Left lung (tissue), 10 donors: ENCODE measurements around the gene PDE4A. TPM values are rescaled to one million over a fixed set of nuclear protein-coding genes. Genes with fewer than 3 reads are reported as not detected.
A peak's percentile ranks its signal among the peaks of the same experiment; 100 is the strongest.

Experiments
- ATAC-seq: fragments of 200-7000 bp; cut with Tn5 transposase; one replicate; pipeline ENCODE4 v1.9.1; 2020; ENCODE audit warnings: moderate library complexity
- DNase-seq, 4 donors: peaks; one replicate each; pipeline ENCODE4 v3.0.0-alpha.2; 2013 to 2020
- H3K27ac ChIP-seq, 2 donors: fragments of 200-600 bp; sonication (generic) in 1 of 2; one replicate each; pipeline versions ENCODE4 v1.5.0 to v1.8.0; 2020 to 2021
- H3K27me3 ChIP-seq, 2 donors: fragments of 200-600 bp; sonication (generic) in 1 of 2; one replicate each; pipeline versions ENCODE4 v1.5.0 to v1.8.0; 2020 to 2021
- H3K36me3 ChIP-seq, 2 donors: fragments of 200-600 bp; sonication (generic) in 1 of 2; one replicate each; pipeline versions ENCODE4 v1.5.0 to v1.8.0; 2020 to 2021
- H3K4me1 ChIP-seq, 2 donors: fragments of 200-600 bp; one replicate each; pipeline ENCODE4 v1.8.0; 2021
- H3K4me3 ChIP-seq, 2 donors: fragments of 200-600 bp; sonication (generic) in 1 of 2; one replicate each; pipeline versions ENCODE4 v1.5.0 to v1.8.0; 2020 to 2021; ENCODE audit warnings: mild to moderate bottlenecking in 1 of 2
- H3K9me3 ChIP-seq, 2 donors: fragments of 200-600 bp; sonication (generic) in 1 of 2; one replicate each; pipeline versions ENCODE4 v1.5.0 to v1.8.0; 2020 to 2021
- intact Hi-C, 2 donors: fragments of 100-400 bp; cut with DNase I; formaldehyde crosslinking; loops; one replicate each; pipeline versions ENCODE4 v1.11.2 to v1.14.2; 2022
- polyA plus RNA-seq, 6 donors: library from polyadenylated mRNA; unstranded; fragments of 120-200 nt; gene quantifications; one replicate each; pipeline ENCODE4 v1.2.1, GENCODE V29; 2013; ENCODE audit not compliant: insufficient read length in 6 of 6
- total RNA-seq, 2 donors: library from RNA; stranded (reverse); fragmentation: NEBNext Ultra II Directional; extraction: Animal tissue kit (Norgen Biotek cat#: 25700); gene quantifications; one replicate each; pipeline ENCODE4 v1.2.1, GENCODE V29; 2021
- TF ChIP-seq, protein P1 (sequence below), 2 donors: fragments of 200-600 bp; sonication (generic) in 1 of 2; IDR thresholded peaks; one replicate each; pipeline versions ENCODE4 v1.5.0 to v1.8.0; 2021; ENCODE audit warnings: antibody characterized with exemption in 2 of 2
- donor health status: DM: no; HTN: yes; CAD: no.
- donor health status: DM: no; HTN: no; CAD: no.

Gene PDE4A
- total and polyA plus RNA-seq, 8 donors = 4.3 to 21.6 (median 8.6) TPM

DNA sequence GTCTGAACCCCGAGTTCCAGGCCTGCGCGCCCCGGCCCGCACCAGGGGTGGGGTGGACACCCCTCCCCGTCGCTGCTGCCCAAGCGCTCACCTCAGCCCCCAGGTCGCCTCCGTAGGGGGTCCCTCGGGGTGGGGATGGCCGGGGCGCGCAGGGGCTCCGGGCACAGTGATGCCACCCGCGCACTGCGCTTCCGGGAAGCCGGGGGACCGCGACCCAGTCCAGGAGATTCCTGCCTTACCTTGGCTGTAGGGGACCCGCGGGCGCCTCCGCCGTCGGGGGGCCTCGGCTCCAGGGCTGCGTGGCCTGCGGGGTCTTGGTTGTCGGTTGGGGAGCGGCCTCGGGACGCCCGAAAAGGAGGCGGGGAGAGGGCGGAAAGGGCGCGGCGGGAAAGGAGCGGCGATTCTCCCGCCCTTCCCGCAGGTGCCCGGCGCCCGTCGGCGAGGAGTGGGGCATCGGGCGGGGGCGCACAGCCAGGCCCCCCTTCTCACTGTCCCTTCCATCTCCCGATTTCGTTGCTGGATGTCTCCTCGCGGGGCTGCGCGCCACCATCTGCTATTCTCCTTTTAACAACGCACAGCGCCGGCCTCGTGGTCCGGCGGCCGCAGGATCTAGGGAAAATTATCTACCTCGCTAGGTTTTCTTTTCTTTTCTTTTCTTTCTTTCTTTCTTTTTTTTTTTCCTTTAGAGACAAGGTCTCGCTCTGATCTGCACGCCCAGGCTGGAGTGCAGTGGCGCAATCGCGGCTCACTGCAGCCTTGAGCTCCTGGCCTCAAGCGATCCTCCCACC, 82.9 kb downstream of the PDE4A start, which contains the start of gene KEAP1:
TSS of gene KEAP1 (minus strand) at position 355 of the 788 bp plus-strand sequence. CDS start 3,323 bp downstream, outside the sequence.
- DNase-seq = peak; percentile 49 to 87 (median 58)
- H3K27me3 ChIP-seq = no peaks in the 10 kb centered on the region
- peak; percentile 18 for ATAC-seq
- intact Hi-C loops = no loop called here
- H3K4me1 ChIP-seq = peaks cover 12 to 57% of the 10 kb centered on the region in 2 donors
- TF ChIP-seq, protein P1, sequence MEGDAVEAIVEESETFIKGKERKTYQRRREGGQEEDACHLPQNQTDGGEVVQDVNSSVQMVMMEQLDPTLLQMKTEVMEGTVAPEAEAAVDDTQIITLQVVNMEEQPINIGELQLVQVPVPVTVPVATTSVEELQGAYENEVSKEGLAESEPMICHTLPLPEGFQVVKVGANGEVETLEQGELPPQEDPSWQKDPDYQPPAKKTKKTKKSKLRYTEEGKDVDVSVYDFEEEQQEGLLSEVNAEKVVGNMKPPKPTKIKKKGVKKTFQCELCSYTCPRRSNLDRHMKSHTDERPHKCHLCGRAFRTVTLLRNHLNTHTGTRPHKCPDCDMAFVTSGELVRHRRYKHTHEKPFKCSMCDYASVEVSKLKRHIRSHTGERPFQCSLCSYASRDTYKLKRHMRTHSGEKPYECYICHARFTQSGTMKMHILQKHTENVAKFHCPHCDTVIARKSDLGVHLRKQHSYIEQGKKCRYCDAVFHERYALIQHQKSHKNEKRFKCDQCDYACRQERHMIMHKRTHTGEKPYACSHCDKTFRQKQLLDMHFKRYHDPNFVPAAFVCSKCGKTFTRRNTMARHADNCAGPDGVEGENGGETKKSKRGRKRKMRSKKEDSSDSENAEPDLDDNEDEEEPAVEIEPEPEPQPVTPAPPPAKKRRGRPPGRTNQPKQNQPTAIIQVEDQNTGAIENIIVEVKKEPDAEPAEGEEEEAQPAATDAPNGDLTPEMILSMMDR (IDR thresholded peaks at IDR 0.05) = no peak
- peaks cover 0 to 18% of the 10 kb centered on the region in 2 donors for H3K36me3 ChIP-seq
- peak within 1 kb of the TSS; percentile 96 to 98 for H3K27ac ChIP-seq
- peak within 1 kb of the TSS; percentile 83 to 97 for H3K4me3 ChIP-seq
- H3K9me3 ChIP-seq = no peaks in the 10 kb centered on the region

- Histone ChIP-seq H3K4me3 (no peak overlapping the region), H3K9me3 (no peaks in the 10 kb centered on the region), H3K27ac (no peak overlapping the region), H3K27me3 (peaks cover 0 to 19% of the 10 kb centered on the region in 2 donors), H3K4me1 (peaks cover 12 to 37% of the 10 kb centered on the region in 2 donors), H3K36me3 (no peaks in the 10 kb centered on the region)
- ATAC-seq (peak; percentile 34), DNase-seq (peak; percentile 37 to 90 (median 72))
- TF ChIP-seq, protein P1 (IDR thresholded peaks at IDR 0.05) = peak; percentile 69 to 85
- intact Hi-C loops = no loop called here
Measured at GRCh38 chr19:10505583-10506229, 85.4 kb downstream of the PDE4A start.

GRCh38 chr19:10508036-10508435, 87.7 kb downstream of the PDE4A start:
- no peak overlapping the region for H3K4me3 ChIP-seq
- H3K27ac ChIP-seq = no peak overlapping the region
- peaks cover 0 to 22% of the 10 kb centered on the region in 2 donors for H3K4me1 ChIP-seq
- intact Hi-C loops = no loop called here
- ATAC-seq (no peak), DNase-seq (no peak)
- peaks cover 4 to 43% of the 10 kb centered on the region in 2 donors for H3K27me3 ChIP-seq
- TF ChIP-seq, protein P1 (IDR thresholded peaks at IDR 0.05) = no peak
- H3K36me3 ChIP-seq = no peaks in the 10 kb centered on the region
- H3K9me3 ChIP-seq = no peaks in the 10 kb centered on the region

- H3K27me3 ChIP-seq = peaks cover 11 to 49% of the 10 kb centered on the region in 2 donors
- ATAC-seq (no peak), DNase-seq (no peak)
- no peaks in the 10 kb centered on the region for H3K36me3 ChIP-seq
- no peak overlapping the region for H3K4me3 ChIP-seq
- intact Hi-C loops = no loop called here
- H3K9me3 ChIP-seq = no peaks in the 10 kb centered on the region
- TF ChIP-seq, protein P1 (IDR thresholded peaks at IDR 0.05) = no peak
- peaks cover 0 to 15% of the 10 kb centered on the region in 2 donors for H3K4me1 ChIP-seq
- H3K27ac ChIP-seq = no peak overlapping the region
Measured at GRCh38 chr19:10508707-10509106, 88.4 kb downstream of the PDE4A start.

- TF ChIP-seq, protein P1 (IDR thresholded peaks at IDR 0.05) = peak; percentile 51 to 70
- H3K4me1 ChIP-seq = peaks cover 0 to 21% of the 10 kb centered on the region in 2 donors
- H3K27me3 ChIP-seq = peaks cover 28 to 66% of the 10 kb centered on the region in 2 donors
- no peak overlapping the region for H3K27ac ChIP-seq
- H3K36me3 ChIP-seq = no peaks in the 10 kb centered on the region
- peak; percentile 12 for ATAC-seq
- H3K4me3 ChIP-seq = no peak overlapping the region
- H3K9me3 ChIP-seq = no peaks in the 10 kb centered on the region
- peak in 1 of 4 donors; percentile 72 for DNase-seq
- intact Hi-C loops = no loop called here
Measured at GRCh38 chr19:10510301-10510802, 90.0 kb downstream of the PDE4A start.
